Measurements from ENCODE around the gene SLC30A1. TPM values are rescaled to one million over a fixed set of nuclear protein-coding genes. Genes with fewer than 3 reads are reported as not detected.

The SLC30A1 gene
- total and polyA plus RNA-seq, 2 of the 8 experiments (the other 6 are each of a cell fraction or from before 2014, with no cell fraction given): 4.5 to 14.0 TPM

DNA sequence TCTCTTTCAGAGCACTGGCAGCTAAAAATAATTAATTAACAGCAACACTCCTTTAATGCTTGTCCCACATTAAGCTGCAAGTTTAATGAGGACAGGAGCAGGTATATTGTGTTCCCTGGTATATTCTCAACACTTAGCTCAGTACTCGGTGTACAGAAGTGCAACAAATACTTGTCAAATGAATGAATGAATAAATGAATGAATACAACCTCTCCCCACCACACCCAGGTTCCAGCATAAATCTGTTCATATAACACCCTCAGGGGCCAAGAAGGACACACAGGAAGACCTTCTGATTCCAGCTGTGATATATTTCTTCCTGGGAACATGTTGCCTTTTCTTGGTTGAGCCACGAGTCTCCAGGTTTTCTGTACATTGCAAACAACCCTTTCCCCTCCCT, 48.9 kb downstream of the SLC30A1 start:
- no peak overlapping the region for H3K27ac ChIP-seq (ENCODE audit: low read depth, low read length)
- H3K79me1 ChIP-seq (ENCODE audit: low read depth, low read length): no peaks in the 10 kb centered on the region
- ChIA-PET CTCF (ENCODE audit: partially characterized antibody) (interaction anchor here (1.1 to 4.3 kb wide), 6 partner anchors 10 to 168 kb away, joined by 3 to 16 read pairs (median 4); no protein-coding TSS in a partner anchor), POLR2A (ENCODE audit: partially characterized antibody) (no interaction called here)
- no peak overlapping the region for H2AK5ac ChIP-seq (ENCODE audit: low read depth, low read length)
- no peak overlapping the region for H3K18ac ChIP-seq (ENCODE audit: extremely low read depth, low read length)
- no peaks in the 10 kb centered on the region for H3K9me3 ChIP-seq (ENCODE audit: insufficient read depth in 2 of 2, low read depth in 1 of 2, low read length in 1 of 2)
- no peaks in the 10 kb centered on the region for H3K79me2 ChIP-seq (ENCODE audit: control insufficient read depth in 1 of 2, insufficient read depth in 2 of 2, low read length in 2 of 2)
- DNase-seq (ENCODE audit: low read depth in 1 of 2, low spot score in 2 of 2): no peak
- no peak for TF ChIP-seq NANOG (IDR thresholded peaks at IDR 0.05; ENCODE audit: insufficient read depth, low read depth, low read length, poor library complexity, severe bottlenecking)
- no peak for TF ChIP-seq EGR1 (IDR thresholded peaks at IDR 0.05; ENCODE audit: borderline replicate concordance, low read depth, low read length)
- TF ChIP-seq SIN3A (conservative IDR thresholded peaks at IDR 0.05 in 1 of 2, IDR thresholded peaks at IDR 0.05 in 1 of 2; ENCODE audit: low read depth in 1 of 2, low read length in 2 of 2): no peak
- TF ChIP-seq TAF1 (IDR thresholded peaks at IDR 0.05; ENCODE audit: low read depth, low read length): no peak
- no peak for TF ChIP-seq EZH2 (IDR thresholded peaks at IDR 0.05; ENCODE audit: low read depth, low read length, severe bottlenecking)
- TF ChIP-seq POU5F1 (IDR thresholded peaks at IDR 0.05; ENCODE audit: low read depth, low read length): no peak
- TF ChIP-seq, protein P1, sequence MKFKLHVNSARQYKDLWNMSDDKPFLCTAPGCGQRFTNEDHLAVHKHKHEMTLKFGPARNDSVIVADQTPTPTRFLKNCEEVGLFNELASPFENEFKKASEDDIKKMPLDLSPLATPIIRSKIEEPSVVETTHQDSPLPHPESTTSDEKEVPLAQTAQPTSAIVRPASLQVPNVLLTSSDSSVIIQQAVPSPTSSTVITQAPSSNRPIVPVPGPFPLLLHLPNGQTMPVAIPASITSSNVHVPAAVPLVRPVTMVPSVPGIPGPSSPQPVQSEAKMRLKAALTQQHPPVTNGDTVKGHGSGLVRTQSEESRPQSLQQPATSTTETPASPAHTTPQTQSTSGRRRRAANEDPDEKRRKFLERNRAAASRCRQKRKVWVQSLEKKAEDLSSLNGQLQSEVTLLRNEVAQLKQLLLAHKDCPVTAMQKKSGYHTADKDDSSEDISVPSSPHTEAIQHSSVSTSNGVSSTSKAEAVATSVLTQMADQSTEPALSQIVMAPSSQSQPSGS (IDR thresholded peaks at IDR 0.05; ENCODE audit: low read length): no peak
- no peak for TF ChIP-seq CBX5 (IDR thresholded peaks at IDR 0.05; ENCODE audit: low read depth, low read length)
- TF ChIP-seq, protein P2, sequence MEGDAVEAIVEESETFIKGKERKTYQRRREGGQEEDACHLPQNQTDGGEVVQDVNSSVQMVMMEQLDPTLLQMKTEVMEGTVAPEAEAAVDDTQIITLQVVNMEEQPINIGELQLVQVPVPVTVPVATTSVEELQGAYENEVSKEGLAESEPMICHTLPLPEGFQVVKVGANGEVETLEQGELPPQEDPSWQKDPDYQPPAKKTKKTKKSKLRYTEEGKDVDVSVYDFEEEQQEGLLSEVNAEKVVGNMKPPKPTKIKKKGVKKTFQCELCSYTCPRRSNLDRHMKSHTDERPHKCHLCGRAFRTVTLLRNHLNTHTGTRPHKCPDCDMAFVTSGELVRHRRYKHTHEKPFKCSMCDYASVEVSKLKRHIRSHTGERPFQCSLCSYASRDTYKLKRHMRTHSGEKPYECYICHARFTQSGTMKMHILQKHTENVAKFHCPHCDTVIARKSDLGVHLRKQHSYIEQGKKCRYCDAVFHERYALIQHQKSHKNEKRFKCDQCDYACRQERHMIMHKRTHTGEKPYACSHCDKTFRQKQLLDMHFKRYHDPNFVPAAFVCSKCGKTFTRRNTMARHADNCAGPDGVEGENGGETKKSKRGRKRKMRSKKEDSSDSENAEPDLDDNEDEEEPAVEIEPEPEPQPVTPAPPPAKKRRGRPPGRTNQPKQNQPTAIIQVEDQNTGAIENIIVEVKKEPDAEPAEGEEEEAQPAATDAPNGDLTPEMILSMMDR (IDR thresholded peaks at IDR 0.05; ENCODE audit: control extremely low read depth in 1 of 3, insufficient read depth in 1 of 3, low read depth in 1 of 3, low read length in 3 of 3): no peak
- H4K5ac ChIP-seq (ENCODE audit: insufficient read length, low read depth, low read length): no peak overlapping the region
- no peak overlapping the region for H3K4ac ChIP-seq (replicated peaks; ENCODE audit: insufficient read length, low read depth, low read length)
- no peak overlapping the region for H3K4me2 ChIP-seq (ENCODE audit: insufficient read depth in 1 of 2, low read depth in 2 of 2, low read length in 2 of 2)
- H4K8ac ChIP-seq (ENCODE audit: extremely low read depth, insufficient read depth, low read length): no peak overlapping the region
- no peak overlapping the region for H2BK12ac ChIP-seq (ENCODE audit: low read depth, low read length)
- H2AFZ ChIP-seq (ENCODE audit: low read length): no peak overlapping the region
- no peak overlapping the region for H2BK5ac ChIP-seq (ENCODE audit: low read depth, low read length)
- H3K4me1 ChIP-seq (replicated peaks in 1 of 4; ENCODE audit: control insufficient read depth in 3 of 4, insufficient read depth in 4 of 4, low read length in 3 of 4): no peaks in the 10 kb centered on the region; a peak in 1 of 7 replicates
- no peak overlapping the region for H2BK120ac ChIP-seq (replicated peaks; ENCODE audit: low read depth, low read length)
- no peaks in the 10 kb centered on the region for H3K23me2 ChIP-seq (ENCODE audit: low read depth, low read length)
- H4K91ac ChIP-seq (replicated peaks; ENCODE audit: insufficient read length, low read length): no peak overlapping the region
- WGBS, 2 experiments (ENCODE audit: extremely low coverage in 1 of 2, insufficient coverage in 1 of 2, insufficient read length in 1 of 2, insufficient replicate concordance in 2 of 2, low coverage in 1 of 2, low lambda C conversion rate in 2 of 2, missing lambda C conversion rate in 1 of 2): 95% methylated on average over 2 of the region's 2 CpGs; no CpG with 5 or more reads in 1 of the 2 experiments
- no peak overlapping the region for H3K56ac ChIP-seq (replicated peaks; ENCODE audit: insufficient read length, low read depth, low read length)
- no peak overlapping the region for H3K23ac ChIP-seq (ENCODE audit: insufficient read length)
- no peak overlapping the region for H2BK20ac ChIP-seq (ENCODE audit: low read length)
- H2BK15ac ChIP-seq (ENCODE audit: low read length): no peak overlapping the region
- no peak for FAIRE-seq
- H3K27me3 ChIP-seq (replicated peaks in 1 of 4; ENCODE audit: control insufficient read depth in 3 of 4, extremely low read depth in 1 of 4, insufficient read depth in 3 of 4, low read length in 3 of 4): no peaks in the 10 kb centered on the region; a peak in 1 of 7 replicates
- H3K9ac ChIP-seq (replicated peaks in 1 of 4; ENCODE audit: extremely low read depth in 1 of 4, low read depth in 3 of 4, low read length in 3 of 4): no peak overlapping the region
- no peak overlapping the region for H3K14ac ChIP-seq (ENCODE audit: insufficient read length)
- no peaks in the 10 kb centered on the region for H4K20me1 ChIP-seq (replicated peaks in 1 of 2; ENCODE audit: control insufficient read depth in 1 of 2, insufficient read depth in 2 of 2, low read length in 2 of 2)
- H3K4me3 ChIP-seq (ENCODE audit: extremely low read depth in 1 of 4, insufficient read depth in 2 of 4, low read depth in 3 of 4, low read length in 4 of 4): no peak overlapping the region
- H3K36me3 ChIP-seq (ENCODE audit: control insufficient read depth in 2 of 4, insufficient read depth in 4 of 4, low read length in 3 of 4): no peaks in the 10 kb centered on the region
